ENCODE data around the gene HDDC3. TPM values are rescaled to one million over a fixed set of nuclear protein-coding genes. Genes with fewer than 3 reads are reported as not detected.
A peak's percentile ranks its signal among the peaks of the same experiment; 100 is the strongest.

HDDC3 gene
- total RNA-seq: 10 to 100 TPM; 12.0 to 21.1 (median 19.4) TPM

GRCh38 chr15:90931828-90932659, at the start of gene HDDC3:
HDDC3 (minus strand) TSS chr15:90932549; CDS start chr15:90932540, 9 bp downstream.
- TF ChIP-seq CTCF (IDR thresholded peaks at IDR 0.05) (peak in 1 of 3 donors; percentile 18), POLR2A (IDR thresholded peaks at IDR 0.05) (no peak)
- peak within 1 kb of the TSS; percentile 59 for H3K4me3 ChIP-seq (ENCODE audit: low read depth, poor library complexity, severe bottlenecking)
- intact Hi-C loops (cut with DNase I; ENCODE audit: low total_unique reads): no loop called here
- WGBS, 2 donors: 0 to 4% methylated on average over 25 to 31 of the region's 52 CpGs
- peak; percentile 84 to 98 for DNase-seq (ENCODE audit: low spot score in 2 of 2)

GRCh38 chr15:90982135-90982534, 49.8 kb upstream of the HDDC3 start:
- TF ChIP-seq POLR2A (IDR thresholded peaks at IDR 0.05) (no peak), CTCF (IDR thresholded peaks at IDR 0.05) (no peak)
- intact Hi-C loops (cut with DNase I; ENCODE audit: low total_unique reads): no loop called here
- H3K4me3 ChIP-seq (ENCODE audit: low read depth, poor library complexity, severe bottlenecking): no peak overlapping the region
- WGBS, 2 donors: 90 to 94% methylated on average over 5 of the region's 5 CpGs
- DNase-seq (ENCODE audit: low spot score in 2 of 2): no peak

- no peak overlapping the region for H3K4me3 ChIP-seq (ENCODE audit: low read depth, poor library complexity, severe bottlenecking)
- TF ChIP-seq POLR2A (IDR thresholded peaks at IDR 0.05): no peak
- no peak for TF ChIP-seq CTCF (IDR thresholded peaks at IDR 0.05)
- WGBS, 2 donors: 89 to 91% methylated on average over 6 of the region's 6 CpGs
- intact Hi-C loops (cut with DNase I; ENCODE audit: low total_unique reads): no loop called here
- DNase-seq (ENCODE audit: low spot score in 2 of 2): no peak
Measured at GRCh38 chr15:90981681-90982080, 49.3 kb upstream of the HDDC3 start.

GRCh38 chr15:90979582-90979981, 47.2 kb upstream of the HDDC3 start:
- DNase-seq (ENCODE audit: low spot score in 2 of 2): no peak
- WGBS, 2 donors: 46 to 54% methylated on average over 1 of the region's 1 CpG
- TF ChIP-seq POLR2A (IDR thresholded peaks at IDR 0.05): no peak
- TF ChIP-seq CTCF (IDR thresholded peaks at IDR 0.05): no peak
- intact Hi-C loops (cut with DNase I; ENCODE audit: low total_unique reads): no loop called here
- no peak overlapping the region for H3K4me3 ChIP-seq (ENCODE audit: low read depth, poor library complexity, severe bottlenecking)

GRCh38 chr15:90974216-90974615, 41.9 kb upstream of the HDDC3 start:
- H3K4me3 ChIP-seq (ENCODE audit: low read depth, poor library complexity, severe bottlenecking): no peak overlapping the region
- intact Hi-C loops (cut with DNase I; ENCODE audit: low total_unique reads): no loop called here
- TF ChIP-seq CTCF (IDR thresholded peaks at IDR 0.05) (no peak), POLR2A (IDR thresholded peaks at IDR 0.05) (no peak)
- DNase-seq (ENCODE audit: low spot score in 2 of 2): no peak
- 91 to 95% methylated on average over 20 to 21 of the region's 21 CpGs for WGBS, 2 donors

Data from lower leg skin (tissue), 4 donors.